Measurements from ENCODE around the gene KCNH4.

KCNH4 gene

DNA sequence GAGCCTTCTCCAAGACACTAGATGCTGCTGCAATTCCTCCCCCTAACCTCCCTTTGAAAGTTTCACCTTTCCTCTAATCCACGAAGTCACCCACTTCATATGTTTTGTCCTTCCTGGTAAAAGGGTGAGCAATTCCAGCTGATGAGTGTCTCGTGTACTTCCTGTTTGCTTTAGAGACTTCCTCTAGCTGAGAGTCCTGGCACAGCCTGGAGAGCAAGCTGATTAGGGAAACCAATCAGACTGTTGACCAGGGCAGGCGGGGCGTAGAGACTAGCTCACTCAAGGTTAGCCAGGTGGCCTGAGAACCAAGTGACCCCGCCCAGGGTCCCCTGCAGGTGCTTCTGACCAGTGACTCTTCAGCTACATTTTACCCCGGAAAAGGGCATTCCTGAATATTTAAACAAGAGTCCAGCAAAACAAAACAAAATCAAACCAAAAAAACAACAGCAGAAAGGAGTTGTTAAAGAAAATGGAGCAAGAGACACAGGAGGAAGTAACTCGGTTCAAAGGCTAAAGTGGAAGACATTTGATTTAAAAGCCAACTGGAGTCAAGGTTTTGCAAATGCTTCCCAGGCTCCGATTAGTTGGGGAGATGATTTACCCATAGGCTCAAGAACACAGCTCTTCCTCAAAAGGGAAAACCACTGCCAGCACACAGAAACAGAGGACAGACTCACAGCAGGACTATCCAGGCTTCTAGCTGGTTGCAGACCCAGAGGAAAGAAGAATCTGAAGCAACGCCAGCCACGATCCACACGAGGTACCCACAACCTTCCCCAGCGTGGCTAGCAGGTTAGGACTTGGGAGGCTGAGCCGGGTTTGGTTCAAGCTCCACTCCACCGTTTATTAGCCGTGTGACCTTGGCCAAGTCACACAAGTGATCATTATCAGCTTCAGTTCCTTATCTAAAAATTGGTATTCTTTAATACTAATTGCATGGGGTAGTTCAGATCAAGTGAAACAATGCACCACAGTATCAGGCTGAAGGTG, 45.0 kb downstream of the KCNH4 start:
- TF ChIP-seq, protein P1, sequence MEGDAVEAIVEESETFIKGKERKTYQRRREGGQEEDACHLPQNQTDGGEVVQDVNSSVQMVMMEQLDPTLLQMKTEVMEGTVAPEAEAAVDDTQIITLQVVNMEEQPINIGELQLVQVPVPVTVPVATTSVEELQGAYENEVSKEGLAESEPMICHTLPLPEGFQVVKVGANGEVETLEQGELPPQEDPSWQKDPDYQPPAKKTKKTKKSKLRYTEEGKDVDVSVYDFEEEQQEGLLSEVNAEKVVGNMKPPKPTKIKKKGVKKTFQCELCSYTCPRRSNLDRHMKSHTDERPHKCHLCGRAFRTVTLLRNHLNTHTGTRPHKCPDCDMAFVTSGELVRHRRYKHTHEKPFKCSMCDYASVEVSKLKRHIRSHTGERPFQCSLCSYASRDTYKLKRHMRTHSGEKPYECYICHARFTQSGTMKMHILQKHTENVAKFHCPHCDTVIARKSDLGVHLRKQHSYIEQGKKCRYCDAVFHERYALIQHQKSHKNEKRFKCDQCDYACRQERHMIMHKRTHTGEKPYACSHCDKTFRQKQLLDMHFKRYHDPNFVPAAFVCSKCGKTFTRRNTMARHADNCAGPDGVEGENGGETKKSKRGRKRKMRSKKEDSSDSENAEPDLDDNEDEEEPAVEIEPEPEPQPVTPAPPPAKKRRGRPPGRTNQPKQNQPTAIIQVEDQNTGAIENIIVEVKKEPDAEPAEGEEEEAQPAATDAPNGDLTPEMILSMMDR (IDR thresholded peaks at IDR 0.05; ENCODE audit: low read depth, low read length, missing control alignments), result no peak
- H3K4me3 ChIP-seq (replicated peaks; ENCODE audit: low read depth, low read length), result no peak overlapping the region
- no peak for DNase-seq (ENCODE audit: extremely low read depth, low read depth)

DNA sequence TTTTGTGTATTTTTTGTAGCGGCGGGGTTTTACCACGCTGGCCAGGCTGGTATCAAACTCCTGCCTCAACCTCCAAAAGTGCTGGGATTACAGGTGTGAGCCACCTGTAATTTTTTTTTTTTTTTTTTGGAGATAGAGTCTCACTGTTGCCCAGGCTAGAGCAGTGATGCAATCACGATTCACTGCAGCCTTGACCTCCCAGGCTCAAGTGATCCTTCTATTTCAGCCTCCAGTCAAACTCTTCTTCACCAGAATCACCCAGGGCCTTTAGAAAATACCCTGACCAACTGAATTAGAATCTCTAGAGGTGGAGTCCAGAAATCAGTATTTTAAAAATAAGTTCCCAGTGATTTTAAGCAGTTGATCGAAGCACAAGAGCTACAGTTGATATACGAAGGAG, 45.8 kb downstream of the KCNH4 start:
- no peak overlapping the region for H3K4me3 ChIP-seq (replicated peaks; ENCODE audit: low read depth, low read length)
- DNase-seq (ENCODE audit: extremely low read depth, low read depth), result no peak
- TF ChIP-seq, protein P1 (IDR thresholded peaks at IDR 0.05; ENCODE audit: low read depth, low read length, missing control alignments), result no peak

DNA sequence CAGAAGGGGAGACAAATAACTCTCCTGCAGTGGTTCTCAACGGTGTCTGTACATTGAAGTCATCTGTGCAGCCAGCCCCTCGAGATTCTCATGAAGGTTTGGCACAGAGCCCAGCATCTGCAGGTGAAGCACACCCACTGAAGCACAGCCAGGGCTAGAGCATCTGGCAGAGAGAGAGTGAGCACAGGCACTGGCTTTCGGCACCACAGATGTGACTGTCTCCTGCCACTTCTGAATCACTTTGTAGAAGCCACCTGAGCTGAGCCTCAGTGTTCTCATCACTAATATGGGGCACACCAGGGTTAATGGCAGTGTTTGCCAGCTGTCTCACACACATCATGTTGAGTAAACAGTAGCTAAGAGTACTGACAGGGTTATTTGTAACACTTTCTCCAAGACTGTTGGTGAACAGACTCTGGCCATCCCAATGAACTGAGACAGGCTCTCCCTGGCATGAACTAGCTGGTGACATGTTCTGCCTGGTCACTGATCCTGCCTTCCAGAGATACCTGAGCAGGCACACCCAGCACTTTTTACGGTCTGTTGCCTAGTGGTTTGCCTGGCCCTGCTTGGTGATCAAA, 47.4 kb downstream of the KCNH4 start:
- TF ChIP-seq, protein P1 (IDR thresholded peaks at IDR 0.05; ENCODE audit: low read depth, low read length, missing control alignments), result no peak
- no peak for DNase-seq (ENCODE audit: extremely low read depth, low read depth)
- H3K4me3 ChIP-seq (replicated peaks; ENCODE audit: low read depth, low read length), result no peak overlapping the region

DNA sequence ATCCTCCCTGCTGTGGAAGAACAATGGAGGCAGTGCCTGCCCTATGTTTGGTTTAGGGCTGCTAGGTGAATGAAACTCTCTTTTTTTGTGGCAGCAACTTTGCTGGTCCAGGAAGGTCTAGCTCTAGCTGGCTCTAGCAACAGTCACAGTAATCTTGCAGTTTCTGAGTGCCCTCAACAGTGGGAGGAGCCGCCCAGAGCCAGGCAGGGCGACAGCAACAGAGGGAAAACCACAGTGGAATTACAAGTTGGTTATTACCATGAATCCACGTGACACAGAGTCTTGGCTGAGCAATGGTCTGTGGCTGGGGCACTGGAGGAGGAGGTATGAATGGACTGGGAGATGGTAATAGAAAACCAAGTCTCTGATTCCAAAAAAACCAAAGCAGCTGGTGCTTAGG, 48.0 kb downstream of the KCNH4 start:
- DNase-seq (ENCODE audit: extremely low read depth, low read depth), result no peak
- TF ChIP-seq, protein P1 (IDR thresholded peaks at IDR 0.05; ENCODE audit: low read depth, low read length, missing control alignments), result no peak
- no peak overlapping the region for H3K4me3 ChIP-seq (replicated peaks; ENCODE audit: low read depth, low read length)

DNA sequence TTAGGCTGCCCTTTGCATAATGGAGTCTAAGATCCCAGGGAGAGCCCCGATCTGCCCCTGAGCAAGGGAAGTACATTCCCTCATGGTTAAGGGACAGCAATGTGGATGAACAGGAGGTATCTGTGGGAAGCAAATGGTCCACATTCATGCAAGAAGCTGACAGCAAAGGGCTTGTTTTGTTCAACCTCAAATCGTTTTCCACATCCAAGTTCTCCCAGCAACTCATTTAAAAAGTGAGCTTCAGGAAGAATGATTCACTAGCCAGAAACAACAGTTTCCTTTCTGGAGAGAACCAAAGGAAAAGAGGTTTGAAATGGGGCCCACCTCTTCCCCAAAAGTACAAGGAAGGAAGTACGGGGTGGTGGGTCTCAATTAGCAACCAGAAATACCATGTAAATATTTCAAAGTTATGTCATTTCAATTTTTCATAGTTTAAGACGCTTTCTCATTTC, 48.9 kb downstream of the KCNH4 start:
- TF ChIP-seq, protein P1 (IDR thresholded peaks at IDR 0.05; ENCODE audit: low read depth, low read length, missing control alignments), result no peak
- DNase-seq (ENCODE audit: extremely low read depth, low read depth), result no peak
- H3K4me3 ChIP-seq (replicated peaks; ENCODE audit: low read depth, low read length), result no peak overlapping the region

DNA sequence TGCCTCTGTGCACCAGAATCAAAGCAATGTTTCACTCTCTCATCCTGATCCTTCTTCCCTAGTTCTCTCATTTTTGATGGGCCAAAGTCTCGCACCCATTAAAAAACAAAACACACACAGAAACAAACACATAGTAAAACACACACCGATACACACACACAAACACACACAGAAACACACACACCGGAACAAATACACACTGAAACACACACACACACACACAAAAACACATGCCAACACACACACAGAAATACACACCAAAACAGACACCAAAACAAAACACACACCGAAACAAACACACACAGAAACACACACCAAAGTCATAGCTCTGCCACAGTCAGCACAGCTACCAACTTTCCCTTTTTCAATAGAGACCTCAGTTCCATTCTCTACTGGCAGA, 49.7 kb downstream of the KCNH4 start:
- TF ChIP-seq, protein P1 (IDR thresholded peaks at IDR 0.05; ENCODE audit: low read depth, low read length, missing control alignments), result no peak
- H3K4me3 ChIP-seq (replicated peaks; ENCODE audit: low read depth, low read length), result no peak overlapping the region
- DNase-seq (ENCODE audit: extremely low read depth, low read depth), result no peak

Data from HFF-Myc (cell line).